Type B pancreatic cell (in vitro differentiated cells): Measurements from ENCODE around the gene GRIN2A. TPM values are rescaled to one million over a fixed set of nuclear protein-coding genes. Genes with fewer than 3 reads are reported as not detected.

Experiments used
- DNase-seq: peaks from one replicate; pipeline ENCODE4 v3.0.0; 2021; ENCODE audit warnings: mixed read lengths; ENCODE audit not compliant: unreplicated experiment; ENCODE audit errors: extremely low spot score
- H3K27ac Mint-ChIP-seq: 2 replicates; pipeline ENCODE4 v1.8.0; 2021; ENCODE audit warnings: mild to moderate bottlenecking, mixed read lengths
- H3K27me3 Mint-ChIP-seq: 2 replicates; pipeline ENCODE4 v1.8.0; 2021; ENCODE audit warnings: mixed read lengths
- H3K36me3 Mint-ChIP-seq: 2 replicates; pipeline ENCODE4 v1.8.0; 2021; ENCODE audit warnings: mixed read lengths
- H3K4me1 Mint-ChIP-seq: one replicate; pipeline ENCODE4 v1.8.0; 2021; ENCODE audit warnings: mixed read lengths; ENCODE audit not compliant: unreplicated experiment
- H3K4me3 Mint-ChIP-seq: 2 replicates; pipeline ENCODE4 v1.8.0; 2021; ENCODE audit warnings: mild to moderate bottlenecking, mixed read lengths
- H3K9me3 Mint-ChIP-seq: 2 replicates; pipeline ENCODE4 v1.8.0; 2021; ENCODE audit warnings: mixed read lengths
- total RNA-seq: library from RNA; stranded (reverse); gene quantifications from 2 replicates; pipeline ENCODE4 v1.2.1, GENCODE V29; 2021; ENCODE audit warnings: low replicate concordance
- TF ChIP-seq, protein P1 (sequence below): fragments of 200-600 bp; sonication (generic); conservative IDR thresholded peaks from 2 replicates; pipeline ENCODE4 v1.5.0; 2021; ENCODE audit warnings: antibody characterized with exemption, mild to moderate bottlenecking

The GRIN2A gene
- total RNA-seq, 1 donor from 2014 or later: 7.1 TPM

DNA sequence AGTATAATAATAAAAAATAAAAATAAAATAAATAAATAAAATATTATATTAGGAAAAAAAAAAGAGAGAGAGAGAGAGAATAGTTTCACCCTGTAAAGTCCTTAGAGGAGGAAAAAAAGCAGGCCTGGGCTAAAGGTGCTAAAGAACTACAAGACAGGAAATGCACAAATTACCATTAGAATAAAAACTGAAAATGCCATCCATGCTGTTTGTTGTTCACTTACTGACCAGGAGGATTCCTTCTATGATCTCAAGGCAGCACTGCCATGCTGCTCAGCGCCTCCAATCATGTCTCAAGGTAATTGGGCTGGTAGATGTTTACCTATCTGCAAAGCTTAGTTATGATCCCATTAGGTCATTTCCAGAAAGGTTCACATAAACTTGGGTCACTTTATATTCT is 201.2 kb downstream of the GRIN2A start:
- Mint-ChIP-seq H3K4me1 (no peaks in the 10 kb centered on the region), H3K36me3 (no peaks in the 10 kb centered on the region), H3K27me3 (peaks cover 11% of the 10 kb centered on the region), H3K27ac (no peak overlapping the region), H3K4me3 (no peak overlapping the region), H3K9me3 (no peaks in the 10 kb centered on the region)
- TF ChIP-seq, protein P1, sequence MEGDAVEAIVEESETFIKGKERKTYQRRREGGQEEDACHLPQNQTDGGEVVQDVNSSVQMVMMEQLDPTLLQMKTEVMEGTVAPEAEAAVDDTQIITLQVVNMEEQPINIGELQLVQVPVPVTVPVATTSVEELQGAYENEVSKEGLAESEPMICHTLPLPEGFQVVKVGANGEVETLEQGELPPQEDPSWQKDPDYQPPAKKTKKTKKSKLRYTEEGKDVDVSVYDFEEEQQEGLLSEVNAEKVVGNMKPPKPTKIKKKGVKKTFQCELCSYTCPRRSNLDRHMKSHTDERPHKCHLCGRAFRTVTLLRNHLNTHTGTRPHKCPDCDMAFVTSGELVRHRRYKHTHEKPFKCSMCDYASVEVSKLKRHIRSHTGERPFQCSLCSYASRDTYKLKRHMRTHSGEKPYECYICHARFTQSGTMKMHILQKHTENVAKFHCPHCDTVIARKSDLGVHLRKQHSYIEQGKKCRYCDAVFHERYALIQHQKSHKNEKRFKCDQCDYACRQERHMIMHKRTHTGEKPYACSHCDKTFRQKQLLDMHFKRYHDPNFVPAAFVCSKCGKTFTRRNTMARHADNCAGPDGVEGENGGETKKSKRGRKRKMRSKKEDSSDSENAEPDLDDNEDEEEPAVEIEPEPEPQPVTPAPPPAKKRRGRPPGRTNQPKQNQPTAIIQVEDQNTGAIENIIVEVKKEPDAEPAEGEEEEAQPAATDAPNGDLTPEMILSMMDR: no peak
- no peak for DNase-seq

DNA sequence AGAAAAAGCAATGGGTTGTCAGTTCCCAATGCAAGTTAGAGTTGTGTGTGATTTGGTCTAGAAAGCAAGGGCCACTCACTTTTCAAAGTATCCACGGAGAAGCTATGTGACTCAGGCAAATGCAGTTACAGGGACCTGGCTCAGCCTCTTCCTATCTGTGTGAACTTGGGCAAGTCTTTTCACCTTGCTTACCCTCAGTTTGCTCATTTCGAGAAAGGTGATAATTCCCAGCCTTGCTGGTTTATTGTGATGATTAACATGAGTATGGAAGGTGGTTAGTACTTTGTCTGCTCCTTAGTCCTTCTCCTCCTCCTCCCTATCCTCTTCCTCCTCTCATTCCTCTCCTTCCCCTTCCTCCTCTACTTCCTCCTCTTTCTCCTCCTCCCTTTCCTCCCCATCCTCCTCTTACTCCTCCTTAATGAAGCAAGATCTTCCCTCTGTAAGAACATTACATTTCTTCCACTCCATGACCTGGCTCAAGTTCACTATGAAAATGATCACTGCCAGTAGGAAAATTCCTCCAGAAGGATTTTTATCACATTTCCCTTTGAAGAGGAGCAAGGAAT is 204.0 kb downstream of the GRIN2A start:
- DNase-seq: no peak

DNA sequence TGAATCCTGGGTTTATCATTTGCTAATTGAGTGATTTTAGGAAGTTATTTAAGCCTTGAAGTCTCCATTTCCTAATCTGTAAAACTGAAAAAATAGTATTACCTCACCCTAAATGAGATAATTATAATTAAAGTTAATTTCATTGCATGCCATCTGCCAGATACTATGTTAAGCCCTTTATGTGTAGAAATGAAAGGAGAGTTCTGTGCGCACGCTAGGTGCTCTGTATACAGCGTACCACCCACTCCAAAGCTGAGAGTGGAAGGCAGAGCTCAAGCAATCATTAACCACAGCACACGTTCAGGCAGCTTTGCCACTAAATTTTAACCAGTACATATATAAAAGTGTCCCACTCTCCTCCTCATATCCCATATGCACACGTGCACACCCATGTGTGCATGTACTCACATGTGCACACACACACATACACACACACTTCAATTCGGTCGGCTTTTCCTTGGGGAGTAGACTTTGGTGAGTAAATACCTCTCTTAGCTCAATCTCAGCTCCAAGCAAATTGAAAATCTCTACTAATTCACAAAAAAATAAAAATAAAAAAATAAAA is 204.8 kb downstream of the GRIN2A start:
- H3K36me3 Mint-ChIP-seq: no peaks in the 10 kb centered on the region
- no peak overlapping the region for H3K4me3 Mint-ChIP-seq
- TF ChIP-seq, protein P1: no peak
- no peak overlapping the region for H3K27ac Mint-ChIP-seq
- peaks cover 14% of the 10 kb centered on the region for H3K27me3 Mint-ChIP-seq
- no peaks in the 10 kb centered on the region for H3K4me1 Mint-ChIP-seq
- DNase-seq: no peak
- H3K9me3 Mint-ChIP-seq: no peaks in the 10 kb centered on the region

More for the DNA sequence above, 204.0 kb downstream of the GRIN2A start:
- no peak overlapping the region for H3K4me3 Mint-ChIP-seq
- no peak overlapping the region for H3K27ac Mint-ChIP-seq
- TF ChIP-seq, protein P1: no peak
- no peaks in the 10 kb centered on the region for H3K36me3 Mint-ChIP-seq
- peaks cover 14% of the 10 kb centered on the region for H3K27me3 Mint-ChIP-seq
- H3K4me1 Mint-ChIP-seq: no peaks in the 10 kb centered on the region
- no peaks in the 10 kb centered on the region for H3K9me3 Mint-ChIP-seq

DNA sequence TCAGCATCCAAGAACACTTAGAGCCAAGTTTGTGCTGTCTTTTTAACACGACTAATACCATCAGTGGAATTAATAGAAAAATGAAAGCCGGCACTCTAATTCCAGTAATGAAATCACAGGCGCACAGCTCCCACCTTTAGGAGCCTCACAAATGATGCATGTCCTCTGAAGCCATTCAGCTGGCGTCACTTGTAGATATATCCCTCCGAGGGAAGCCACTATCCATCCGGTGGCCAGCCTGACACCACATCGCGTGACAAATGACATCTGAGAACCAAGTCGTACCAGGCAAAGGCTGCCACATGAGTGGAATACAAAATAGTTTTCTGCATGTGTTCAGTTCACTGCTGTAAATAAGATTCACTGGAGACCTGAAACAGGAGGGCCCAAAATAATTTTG is 205.6 kb downstream of the GRIN2A start:
- Mint-ChIP-seq H3K36me3 (no peaks in the 10 kb centered on the region), H3K9me3 (no peaks in the 10 kb centered on the region), H3K4me3 (no peak overlapping the region), H3K27me3 (peaks cover 14% of the 10 kb centered on the region), H3K27ac (no peak overlapping the region), H3K4me1 (no peaks in the 10 kb centered on the region)
- TF ChIP-seq, protein P1: no peak
- no peak for DNase-seq

DNA sequence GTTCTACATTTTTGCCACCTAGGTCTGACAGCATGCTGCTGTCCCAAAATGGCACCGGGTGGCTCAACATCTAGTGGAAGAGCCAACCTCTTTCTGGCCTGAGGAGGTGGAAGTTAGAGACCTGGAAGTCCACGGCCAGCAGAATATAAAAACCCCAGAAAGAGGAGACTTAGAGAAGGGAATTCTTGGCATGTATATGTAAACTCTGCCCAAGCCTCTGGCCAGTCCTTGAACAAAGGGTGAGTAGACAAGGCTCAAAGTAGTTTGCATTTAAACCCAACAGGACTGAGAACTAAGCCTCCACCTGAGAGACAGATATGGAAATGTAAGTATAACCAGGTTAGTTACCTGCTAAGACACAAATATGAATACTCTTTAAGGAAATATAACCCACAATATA is 210.3 kb downstream of the GRIN2A start:
- no peaks in the 10 kb centered on the region for H3K4me1 Mint-ChIP-seq
- H3K27ac Mint-ChIP-seq: no peak overlapping the region
- DNase-seq: no peak
- peaks cover 8% of the 10 kb centered on the region for H3K27me3 Mint-ChIP-seq
- no peak overlapping the region for H3K4me3 Mint-ChIP-seq
- no peaks in the 10 kb centered on the region for H3K9me3 Mint-ChIP-seq
- H3K36me3 Mint-ChIP-seq: no peaks in the 10 kb centered on the region
- TF ChIP-seq, protein P1: no peak
